Common myeloid progenitor, CD34-positive (primary cell): ENCODE measurements around the gene EPHA6.
"Not testable (repeated sequence)": the region's sequence is repeated elsewhere in the genome, so short reads cannot be mapped to it uniquely, and the experiment has no call there.

ENCODE experiments used
- CTCF ChIA-PET: fragments of 350-600 bp; sonication (Branson Sonifier 250); formaldehyde crosslinking; loops from one replicate; lab custom pipeline; 2021; ENCODE audit warnings: antibody characterized with exemption; lab: Charles Lee
- POLR2A ChIA-PET: fragments of 350-600 bp; sonication (Branson Sonifier 250); formaldehyde crosslinking; loops from one replicate; lab custom pipeline; 2021; ENCODE audit warnings: antibody characterized with exemption; lab: Charles Lee
- DNase-seq, 3 donors: peaks; one replicate each; pipeline versions ENCODE4 v3.0.0 to v3.0.0-alpha.2; 2013
- H3K27ac ChIP-seq, 2 experiments: 1 replicate in 1 of 2; 2 replicates in 1 of 2; pipeline ENCODE4 v1.7.0; 2013; ENCODE audit warnings: inconsistent platforms in 2 of 2, low read length in 2 of 2, mild to moderate bottlenecking in 2 of 2, low read depth in 1 of 2, moderate library complexity in 1 of 2; ENCODE audit not compliant: severe bottlenecking in 2 of 2, insufficient read depth in 1 of 2, poor library complexity in 1 of 2
- H3K27me3 ChIP-seq, 5 experiments: replicated peaks in 2 of 5; 1 replicate in 3 of 5; 2 replicates in 2 of 5; pipeline versions ENCODE4 v1.6.1 to v1.7.0; 2013; ENCODE audit warnings: low read length in 4 of 5, mild to moderate bottlenecking in 2 of 5, moderate library complexity in 2 of 5, inconsistent platforms in 1 of 5; ENCODE audit not compliant: insufficient read depth in 5 of 5, control insufficient read depth in 4 of 5
- H3K36me3 ChIP-seq, 4 experiments: 1 replicate in 2 of 4; 2 replicates in 2 of 4; pipeline versions ENCODE4 v1.6.1 to v1.7.0; 2013; ENCODE audit warnings: low read length in 3 of 4, control low read depth in 1 of 4, mild to moderate bottlenecking in 1 of 4; ENCODE audit not compliant: control insufficient read depth in 4 of 4, insufficient read depth in 4 of 4
- H3K4me1 ChIP-seq, 4 experiments: 1 replicate in 3 of 4; 2 replicates in 1 of 4; pipeline versions ENCODE4 v1.6.1 to v1.7.1; 2013; ENCODE audit warnings: low read length in 3 of 4, mild to moderate bottlenecking in 3 of 4, control low read depth in 1 of 4, inconsistent platforms in 1 of 4, moderate library complexity in 1 of 4; ENCODE audit not compliant: control insufficient read depth in 4 of 4, insufficient read depth in 4 of 4; ENCODE audit errors: control extremely low read depth in 1 of 4
- H3K4me3 ChIP-seq, 7 experiments: 1 replicate in 4 of 7; 2 replicates in 3 of 7; pipeline versions ENCODE4 v1.5.1 to v1.7.0; 2013; ENCODE audit warnings: mild to moderate bottlenecking in 7 of 7, low read length in 6 of 7, moderate library complexity in 6 of 7, inconsistent platforms in 2 of 7, low read depth in 2 of 7, control low read depth in 1 of 7; ENCODE audit not compliant: insufficient read depth in 4 of 7, control insufficient read depth in 1 of 7; ENCODE audit errors: extremely low read depth in 1 of 7
- H3K9me3 ChIP-seq, 5 experiments: 1 replicate in 4 of 5; 2 replicates in 1 of 5; pipeline versions ENCODE4 v1.6.1 to v1.7.1; 2013; ENCODE audit warnings: low read length in 4 of 5, mild to moderate bottlenecking in 2 of 5, inconsistent platforms in 1 of 5, low read depth in 1 of 5, moderate library complexity in 1 of 5; ENCODE audit not compliant: control insufficient read depth in 4 of 5, insufficient read depth in 2 of 5; ENCODE audit errors: control extremely low read depth in 1 of 5
- WGBS: methylation state at CpG from one replicate; pipeline ENCODE4 v1.1.5; 2013; ENCODE audit not compliant: insufficient coverage; 5-methylcytosine and 5-hydroxymethylcytosine counted together

EPHA6 gene

GRCh38 chr3:96961576-96961975, 147.2 kb downstream of the EPHA6 start:
- Histone ChIP-seq H3K27ac (no peak overlapping the region), H3K27me3 (no peaks in the 10 kb centered on the region), H3K4me1 (no peaks in the 10 kb centered on the region), H3K9me3 (no peaks in the 10 kb centered on the region), H3K4me3 (no peak overlapping the region), H3K36me3 (no peaks in the 10 kb centered on the region)
- ChIA-PET POLR2A (no interaction called here), CTCF (no interaction called here)
- no peak for DNase-seq

DNA sequence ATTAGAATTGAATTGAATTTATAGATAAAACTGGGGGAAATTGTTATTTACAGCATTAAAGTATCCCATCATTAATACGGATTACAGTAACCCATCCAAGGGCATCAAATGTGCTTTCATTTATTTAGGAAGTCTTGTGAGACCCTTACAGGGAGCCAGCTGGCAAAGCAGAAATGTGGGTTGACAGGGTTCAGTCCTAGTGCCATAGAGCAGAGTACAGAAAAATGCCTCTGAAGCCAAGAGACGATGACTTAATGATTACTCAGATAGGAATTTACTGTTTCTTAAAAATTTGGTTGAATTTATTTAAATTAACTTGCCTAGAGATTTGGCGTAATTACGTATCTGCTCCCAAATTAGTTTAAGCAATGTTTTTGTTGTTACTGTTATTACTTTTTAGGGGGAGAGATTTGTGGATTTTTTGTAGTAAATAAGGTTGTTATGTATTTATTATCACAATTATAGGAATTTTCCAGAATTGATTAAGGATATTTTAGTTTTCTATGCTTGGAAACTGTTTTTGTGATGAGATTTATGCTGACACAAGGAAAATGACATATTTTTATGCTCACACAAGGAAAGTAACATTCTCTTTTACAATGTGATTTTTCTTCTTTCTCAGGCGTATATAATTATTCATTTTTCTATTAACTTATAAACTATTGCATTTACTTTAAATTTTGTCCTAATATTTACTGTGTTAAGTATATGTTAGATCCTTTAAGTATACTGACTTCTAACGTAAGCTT, 152.0 kb downstream of the EPHA6 start:
- WGBS, result 100% methylated on average over 1 of the region's 6 CpGs
- Histone ChIP-seq H3K9me3 (no peaks in the 10 kb centered on the region), H3K4me1 (no peaks in the 10 kb centered on the region), H3K27me3 (no peaks in the 10 kb centered on the region), H3K27ac (no peak overlapping the region), H3K4me3 (no peak overlapping the region), H3K36me3 (no peaks in the 10 kb centered on the region)
- ChIA-PET POLR2A (no interaction called here), CTCF (no interaction called here)
- no peak for DNase-seq

GRCh38 chr3:96970211-96970610, 155.8 kb downstream of the EPHA6 start:
- no peaks in the 10 kb centered on the region for H3K4me1 ChIP-seq
- no peak for DNase-seq
- no peak overlapping the region for H3K4me3 ChIP-seq
- CTCF ChIA-PET, result no interaction called here
- no peaks in the 10 kb centered on the region for H3K27me3 ChIP-seq
- no peaks in the 10 kb centered on the region for H3K36me3 ChIP-seq
- H3K27ac ChIP-seq, result no peak overlapping the region
- no CpG with 5 or more reads among the region's 2 CpGs for WGBS
- H3K9me3 ChIP-seq, result no peaks in the 10 kb centered on the region
- POLR2A ChIA-PET, result no interaction called here

DNA sequence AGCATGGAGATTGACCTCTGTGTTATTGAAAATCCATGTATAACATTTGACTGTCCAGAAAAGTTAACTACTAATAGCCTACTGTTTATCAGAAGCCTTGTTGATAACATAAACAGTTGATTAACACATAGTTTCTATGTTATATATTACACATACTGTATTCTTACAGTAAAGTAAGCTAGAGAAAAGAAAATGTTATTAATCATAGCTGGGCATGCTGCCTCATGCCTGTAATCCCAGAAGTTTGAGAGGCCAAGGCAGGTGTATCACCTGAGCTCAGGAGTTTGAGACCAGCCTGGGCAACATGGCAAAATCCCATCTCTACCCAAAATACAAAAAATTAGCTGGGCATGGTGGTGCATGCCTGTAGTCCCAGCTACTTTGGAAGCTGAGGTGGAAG, 163.3 kb downstream of the EPHA6 start:
- ChIA-PET CTCF (no interaction called here), POLR2A (no interaction called here)
- Histone ChIP-seq H3K4me1 (no peaks in the 10 kb centered on the region), H3K4me3 (no peak overlapping the region), H3K36me3 (no peaks in the 10 kb centered on the region), H3K27ac (no peak overlapping the region), H3K9me3 (no peaks in the 10 kb centered on the region), H3K27me3 (no peaks in the 10 kb centered on the region)
- DNase-seq, result no peak

- CTCF ChIA-PET, POLR2A ChIA-PET, H3K36me3 ChIP-seq, DNase-seq, H3K9me3 ChIP-seq, H3K4me1 ChIP-seq, H3K27me3 ChIP-seq, H3K27ac ChIP-seq, H3K4me3 ChIP-seq: not testable (repeated sequence)
- 100% methylated on average over 1 of the region's 7 CpGs for WGBS
These were observed 169.3 kb downstream of the EPHA6 start for GRCh38 chr3:96983716-96984115.

GRCh38 chr3:96986241-96986640, 171.8 kb downstream of the EPHA6 start:
- H3K36me3 ChIP-seq, result no peaks in the 10 kb centered on the region
- peaks cover 0 to 3% (median 0%) of the 10 kb centered on the region in 5 experiments for H3K9me3 ChIP-seq
- WGBS, result 100% methylated on average over 1 of the region's 1 CpG
- H3K4me3 ChIP-seq, result no peak overlapping the region
- no peak overlapping the region for H3K27ac ChIP-seq
- CTCF ChIA-PET, result no interaction called here
- POLR2A ChIA-PET, result interaction anchor here (0.6 kb wide), 1 partner anchor 123 kb away, joined by 3 read pairs; no protein-coding TSS in a partner anchor
- no peaks in the 10 kb centered on the region for H3K4me1 ChIP-seq
- no peak for DNase-seq
- H3K27me3 ChIP-seq, result no peaks in the 10 kb centered on the region

DNA sequence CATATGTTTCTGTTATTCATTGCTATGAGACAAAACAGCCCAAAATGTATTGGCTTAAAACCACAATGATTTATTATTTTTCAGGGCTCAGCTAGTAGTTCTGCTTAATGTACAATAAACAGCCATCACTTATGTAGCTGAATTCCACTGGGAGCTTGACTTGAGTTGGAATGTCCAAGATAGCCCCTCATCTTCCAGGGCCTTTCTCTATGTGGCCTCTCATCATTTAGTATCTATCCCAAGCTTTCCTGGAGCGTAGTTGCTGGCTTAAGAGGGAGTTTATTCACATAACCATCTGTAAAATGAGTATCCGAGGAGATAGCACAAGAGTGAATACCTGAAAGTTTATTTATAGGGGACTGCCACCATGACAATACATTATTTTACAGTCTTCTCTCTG, 176.8 kb downstream of the EPHA6 start:
- Histone ChIP-seq H3K4me1 (peaks cover 0 to 8% (median 0%) of the 10 kb centered on the region in 4 experiments), H3K27me3 (no peaks in the 10 kb centered on the region), H3K27ac (no peak overlapping the region), H3K36me3 (no peaks in the 10 kb centered on the region), H3K4me3 (no peak overlapping the region), H3K9me3 (no peaks in the 10 kb centered on the region)
- ChIA-PET CTCF (no interaction called here), POLR2A (no interaction called here)
- WGBS, result no CpG with 5 or more reads among the region's 2 CpGs
- no peak for DNase-seq
